Large intestine (tissue), 12 donors: ENCODE measurements around the gene PRH2. TPM values are rescaled to one million over a fixed set of nuclear protein-coding genes. Genes with fewer than 3 reads are reported as not detected.

Experiments
- DNase-seq, 2 donors: peaks; one replicate each; pipeline versions ENCODE4 v3.0.0 to v3.0.0-alpha.2; 2013
- H3K27ac ChIP-seq: one replicate; pipeline ENCODE4 v1.5.1; 2013; ENCODE audit warnings: low read length
- H3K27me3 ChIP-seq: 2 replicates; pipeline ENCODE4 v1.6.1; 2013; ENCODE audit warnings: low read length; ENCODE audit not compliant: control insufficient read depth, insufficient read depth
- H3K36me3 ChIP-seq: 2 replicates; pipeline ENCODE4 v1.6.1; 2013; ENCODE audit warnings: low read length; ENCODE audit not compliant: control insufficient read depth, insufficient read depth
- H3K4me1 ChIP-seq: one replicate; pipeline ENCODE4 v1.6.1; 2013; ENCODE audit warnings: low read length; ENCODE audit not compliant: control insufficient read depth, insufficient read depth
- H3K4me3 ChIP-seq: one replicate; pipeline ENCODE4 v1.5.1; 2013; ENCODE audit warnings: low read length
- H3K9me3 ChIP-seq: one replicate; pipeline ENCODE4 v1.6.1; 2013; ENCODE audit warnings: mild to moderate bottlenecking, low read depth, low read length, moderate library complexity; ENCODE audit not compliant: control insufficient read depth
- WGBS: methylation state at CpG from one replicate; pipeline ENCODE4 v1.1.5; 2013; ENCODE audit warnings: low lambda C conversion rate; ENCODE audit not compliant: insufficient coverage; 5-methylcytosine and 5-hydroxymethylcytosine counted together
- long read RNA-seq, 11 donors: transcript quantifications; one replicate each; lab custom pipeline, GENCODE V29; 2026
- polyA plus RNA-seq: library from polyadenylated mRNA; unstranded; fragments of 120-200 nt; gene quantifications from one replicate; pipeline ENCODE4 v1.2.1, GENCODE V29; 2013

The PRH2 gene
- polyA plus RNA-seq, result 0.55 TPM
- long read RNA-seq, donor 1, result 0 reads
- long read RNA-seq, donor 2, result 0 reads
- long read RNA-seq, donor 3, result 0 reads
- long read RNA-seq, donor 4, result 0 reads
- long read RNA-seq, donor 5, result 0 reads
- long read RNA-seq, donor 6, result 0 reads
- long read RNA-seq, donor 7, result 0 reads
- long read RNA-seq, donor 8, result 0 reads
- long read RNA-seq, donor 9, partial matches to known transcripts, result 7 of 7 reads
- long read RNA-seq, donor 9, other reads (novel, unspliced or antisense), result 0 of 7 reads
- long read RNA-seq, donor 10, result 0 reads
- long read RNA-seq, donor 11, result 0 reads

- no peaks in the 10 kb centered on the region for H3K36me3 ChIP-seq
- H3K9me3 ChIP-seq, result no peaks in the 10 kb centered on the region
- no peak for DNase-seq
- no peak within 1 kb of the TSS for H3K4me3 ChIP-seq
- no CpG with 5 or more reads among the region's 5 CpGs for WGBS
- H3K27ac ChIP-seq, result no peak within 1 kb of the TSS
- H3K27me3 ChIP-seq, result no peaks in the 10 kb centered on the region
- H3K4me1 ChIP-seq, result no peaks in the 10 kb centered on the region
These were observed at the start of gene PRH2 for GRCh38 chr12:10928746-10929286. Gene PRH2, plus strand, starts transcription at chr12:10929236. Its CDS starts 38 bp downstream, at chr12:10929274.

- H3K36me3 ChIP-seq, result no peaks in the 10 kb centered on the region
- no peak for DNase-seq
- no peaks in the 10 kb centered on the region for H3K4me1 ChIP-seq
- no CpG with 5 or more reads among the region's 6 CpGs for WGBS
- no peaks in the 10 kb centered on the region for H3K9me3 ChIP-seq
- no peak within 1 kb of the TSS for H3K27ac ChIP-seq
- no peak within 1 kb of the TSS for H3K4me3 ChIP-seq
- H3K27me3 ChIP-seq, result no peaks in the 10 kb centered on the region
These were observed 44.8 kb upstream of the PRH2 start, which contains the start of gene PRH1 for GRCh38 chr12:10884086-10884725. Gene PRH1, minus strand, starts transcription at chr12:10884255. Its CDS starts 38 bp downstream, at chr12:10884217.

DNA sequence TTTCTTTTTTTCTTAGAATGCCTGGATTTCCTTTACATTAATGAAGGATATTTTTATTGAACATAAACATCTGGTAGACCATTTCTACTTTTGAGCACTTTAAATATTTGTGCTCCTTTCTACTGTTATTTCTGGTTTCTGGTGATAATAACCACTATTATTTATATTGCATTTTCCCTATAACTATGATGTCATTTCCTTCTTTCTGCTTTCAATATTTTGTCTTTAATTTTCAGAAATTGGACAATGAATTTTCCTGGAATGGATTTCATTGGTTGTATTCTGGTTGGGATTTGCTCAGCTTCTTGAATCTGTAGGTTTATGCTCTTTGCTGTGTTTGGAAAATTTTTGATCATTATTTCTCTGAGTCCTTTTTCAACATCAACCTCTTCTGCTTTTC, 39.8 kb upstream of the PRH2 start:
- no peak for DNase-seq
- no peaks in the 10 kb centered on the region for H3K36me3 ChIP-seq
- peaks cover 18% of the 10 kb centered on the region for H3K4me1 ChIP-seq
- H3K4me3 ChIP-seq, result no peak overlapping the region
- no peaks in the 10 kb centered on the region for H3K27me3 ChIP-seq
- peaks cover 3% of the 10 kb centered on the region for H3K9me3 ChIP-seq
- H3K27ac ChIP-seq, result no peak overlapping the region

GRCh38 chr12:10891937-10892336, 37.1 kb upstream of the PRH2 start:
- no CpG with 5 or more reads among the region's 2 CpGs for WGBS
- peak; percentile 61 to 85 for DNase-seq

GRCh38 chr12:10896854-10897253, 32.2 kb upstream of the PRH2 start:
- no CpG with 5 or more reads among the region's 5 CpGs for WGBS
- no peak for DNase-seq
- no peaks in the 10 kb centered on the region for H3K27me3 ChIP-seq
- H3K36me3 ChIP-seq, result no peaks in the 10 kb centered on the region
- H3K4me3 ChIP-seq, result no peak overlapping the region
- H3K9me3 ChIP-seq, result no peaks in the 10 kb centered on the region
- no peak overlapping the region for H3K27ac ChIP-seq
- peaks cover 7% of the 10 kb centered on the region for H3K4me1 ChIP-seq

More at GRCh38 chr12:10891937-10892336, 37.1 kb upstream of the PRH2 start:
- Histone ChIP-seq H3K27ac (peak overlapping the region; percentile 26), H3K9me3 (peaks cover 3% of the 10 kb centered on the region), H3K27me3 (no peaks in the 10 kb centered on the region), H3K36me3 (no peaks in the 10 kb centered on the region), H3K4me1 (peaks cover 18% of the 10 kb centered on the region), H3K4me3 (no peak overlapping the region)

DNA sequence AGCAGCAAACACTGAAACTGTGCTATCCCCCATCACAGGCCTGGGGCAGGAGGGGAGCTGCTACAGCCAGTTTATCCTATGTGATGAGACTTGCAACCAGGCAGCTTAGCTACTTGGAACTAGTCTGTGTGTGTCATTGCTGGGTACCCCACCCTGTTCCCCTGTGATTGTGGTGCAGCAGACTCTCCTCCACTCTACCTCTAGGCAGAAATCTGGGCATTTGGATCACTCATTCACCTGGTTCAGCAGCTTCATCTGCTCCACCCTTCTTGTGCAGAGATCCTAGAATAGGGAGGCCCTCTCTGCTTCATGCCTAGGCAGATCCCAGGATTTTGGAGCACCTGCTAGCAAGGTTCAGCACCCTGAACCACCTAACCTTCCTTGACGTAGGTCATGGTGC, 28.5 kb upstream of the PRH2 start:
- Histone ChIP-seq H3K4me3 (no peak overlapping the region), H3K9me3 (peaks cover 17% of the 10 kb centered on the region), H3K36me3 (no peaks in the 10 kb centered on the region), H3K27ac (no peak overlapping the region), H3K4me1 (no peaks in the 10 kb centered on the region), H3K27me3 (no peaks in the 10 kb centered on the region)
- DNase-seq, result no peak
- WGBS, result no CpG with 5 or more reads among the region's 1 CpG

GRCh38 chr12:10900972-10901371, 28.1 kb upstream of the PRH2 start:
- Histone ChIP-seq H3K36me3 (no peaks in the 10 kb centered on the region), H3K4me3 (no peak overlapping the region), H3K27ac (no peak overlapping the region), H3K4me1 (no peaks in the 10 kb centered on the region), H3K27me3 (no peaks in the 10 kb centered on the region), H3K9me3 (peaks cover 17% of the 10 kb centered on the region)
- no CpG with 5 or more reads among the region's 1 CpG for WGBS
- DNase-seq, result no peak

DNA sequence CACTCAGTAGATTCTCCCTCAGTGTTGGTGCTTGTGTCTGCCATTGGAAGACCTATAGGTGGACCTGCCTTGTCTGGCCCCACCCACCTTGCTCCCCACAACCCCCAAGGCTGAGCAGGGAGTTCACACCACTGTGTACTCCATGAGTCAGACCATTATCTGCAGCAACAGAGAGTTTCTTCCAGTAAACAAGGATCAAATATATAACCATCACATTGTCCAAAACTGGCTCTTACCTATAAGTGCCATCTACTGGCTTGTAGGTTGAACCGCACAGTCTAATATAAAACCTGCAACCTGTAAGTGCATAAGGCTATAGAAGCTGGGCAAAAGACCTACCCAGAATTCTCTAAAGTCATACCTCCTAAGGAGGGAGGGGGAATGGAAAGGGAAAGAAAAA, 27.6 kb upstream of the PRH2 start:
- Histone ChIP-seq H3K9me3 (peaks cover 17% of the 10 kb centered on the region), H3K27ac (no peak overlapping the region), H3K4me1 (no peaks in the 10 kb centered on the region), H3K36me3 (no peaks in the 10 kb centered on the region), H3K27me3 (no peaks in the 10 kb centered on the region), H3K4me3 (no peak overlapping the region)
- DNase-seq, result no peak
- WGBS, result 100% methylated on average over 1 of the region's 1 CpG

DNA sequence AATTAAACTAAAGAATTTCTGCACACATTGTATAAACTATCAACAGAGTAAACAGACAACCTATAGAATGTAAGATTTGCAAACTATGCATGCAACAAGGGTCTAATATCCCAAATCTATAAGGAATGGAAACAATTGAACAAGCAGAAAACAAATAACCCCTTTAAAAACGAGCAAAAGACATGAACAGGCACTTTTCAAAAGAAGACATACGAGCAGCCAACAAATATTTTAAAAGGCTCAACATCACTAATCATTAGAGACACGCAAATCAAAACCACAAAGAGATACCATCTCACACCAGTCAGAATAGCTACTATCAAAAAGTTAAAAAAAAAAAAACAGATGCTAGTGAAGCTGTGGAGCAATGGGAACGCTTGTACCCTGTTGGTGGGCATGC, 24.4 kb upstream of the PRH2 start:
- Histone ChIP-seq H3K36me3 (no peaks in the 10 kb centered on the region), H3K4me1 (no peaks in the 10 kb centered on the region), H3K4me3 (no peak overlapping the region), H3K27me3 (no peaks in the 10 kb centered on the region), H3K27ac (no peak overlapping the region), H3K9me3 (peaks cover 17% of the 10 kb centered on the region)
- WGBS, result 100% methylated on average over 2 of the region's 4 CpGs
- DNase-seq, result no peak

- Histone ChIP-seq H3K4me3 (no peak within 1 kb of the TSS), H3K27ac (no peak within 1 kb of the TSS), H3K27me3 (no peaks in the 10 kb centered on the region), H3K36me3 (no peaks in the 10 kb centered on the region), H3K4me1 (no peaks in the 10 kb centered on the region), H3K9me3 (no peaks in the 10 kb centered on the region)
- no peak for DNase-seq
- WGBS, result 80% methylated on average over 1 of the region's 1 CpG
These were observed 19.6 kb upstream of the PRH2 start, which contains the start of gene TAS2R13 for GRCh38 chr12:10909462-10909861. Gene TAS2R13, minus strand, starts transcription at chr12:10909562. Its CDS starts 264 bp downstream, at chr12:10909298.
